ENCODE data around the gene VTCN1.

VTCN1 gene

DNA sequence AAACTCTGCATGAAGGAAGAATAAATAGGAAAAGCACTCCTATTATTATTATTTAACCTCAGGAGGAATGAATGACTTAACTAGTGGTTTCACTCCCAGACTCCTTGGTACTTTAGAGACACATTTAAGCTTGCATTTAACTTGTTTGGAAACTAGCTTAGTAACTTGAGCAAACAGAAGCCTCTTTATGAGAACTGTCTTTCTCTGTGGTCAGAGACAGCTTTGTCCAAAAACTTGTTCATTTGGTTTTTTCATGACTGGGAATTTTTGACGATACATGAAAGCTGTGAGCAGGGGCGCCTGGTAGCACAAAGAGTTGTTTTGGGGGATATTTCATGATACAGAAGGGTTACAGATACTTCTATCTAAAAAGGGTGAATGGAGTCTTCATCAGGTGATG lies 33.6 kb upstream of the VTCN1 start:
- Mint-ChIP-seq H3K4me3 (no peak overlapping the region), H3K27ac (no peak overlapping the region)
- TF ChIP-seq, protein P1, sequence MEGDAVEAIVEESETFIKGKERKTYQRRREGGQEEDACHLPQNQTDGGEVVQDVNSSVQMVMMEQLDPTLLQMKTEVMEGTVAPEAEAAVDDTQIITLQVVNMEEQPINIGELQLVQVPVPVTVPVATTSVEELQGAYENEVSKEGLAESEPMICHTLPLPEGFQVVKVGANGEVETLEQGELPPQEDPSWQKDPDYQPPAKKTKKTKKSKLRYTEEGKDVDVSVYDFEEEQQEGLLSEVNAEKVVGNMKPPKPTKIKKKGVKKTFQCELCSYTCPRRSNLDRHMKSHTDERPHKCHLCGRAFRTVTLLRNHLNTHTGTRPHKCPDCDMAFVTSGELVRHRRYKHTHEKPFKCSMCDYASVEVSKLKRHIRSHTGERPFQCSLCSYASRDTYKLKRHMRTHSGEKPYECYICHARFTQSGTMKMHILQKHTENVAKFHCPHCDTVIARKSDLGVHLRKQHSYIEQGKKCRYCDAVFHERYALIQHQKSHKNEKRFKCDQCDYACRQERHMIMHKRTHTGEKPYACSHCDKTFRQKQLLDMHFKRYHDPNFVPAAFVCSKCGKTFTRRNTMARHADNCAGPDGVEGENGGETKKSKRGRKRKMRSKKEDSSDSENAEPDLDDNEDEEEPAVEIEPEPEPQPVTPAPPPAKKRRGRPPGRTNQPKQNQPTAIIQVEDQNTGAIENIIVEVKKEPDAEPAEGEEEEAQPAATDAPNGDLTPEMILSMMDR (IDR thresholded peaks at IDR 0.05): no peak

DNA sequence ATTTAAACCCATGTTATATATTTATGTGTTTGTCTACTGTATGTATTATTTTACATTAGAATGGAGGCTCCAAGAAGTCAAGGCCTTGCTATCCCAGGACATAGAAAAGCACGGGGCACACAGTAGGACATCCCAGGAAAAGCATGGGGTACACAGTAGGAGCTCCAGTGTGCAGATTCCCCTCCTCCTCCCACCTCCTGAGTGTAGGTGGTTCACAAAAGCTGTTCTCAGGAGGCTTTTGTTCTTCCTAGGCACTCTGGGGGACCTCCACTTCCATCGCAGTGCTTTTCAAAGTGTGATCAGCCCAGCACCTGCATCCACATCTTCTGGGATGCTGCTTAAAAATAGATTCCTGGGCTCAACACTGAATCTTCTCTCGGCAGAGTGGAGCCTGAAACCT lies 30.8 kb upstream of the VTCN1 start:
- H3K4me1 Mint-ChIP-seq: peaks cover 13% of the 10 kb centered on the region
- H3K36me3 Mint-ChIP-seq (ENCODE audit: low read depth): no peaks in the 10 kb centered on the region
- no peak overlapping the region for H3K27ac Mint-ChIP-seq
- no peak overlapping the region for H3K4me3 Mint-ChIP-seq
- H3K9me3 Mint-ChIP-seq: no peaks in the 10 kb centered on the region
- no peak for DNase-seq
- peaks cover 17% of the 10 kb centered on the region for H3K27me3 Mint-ChIP-seq (ENCODE audit: low read depth, poor library complexity)
- TF ChIP-seq, protein P1 (IDR thresholded peaks at IDR 0.05): no peak

More for the DNA sequence above, 33.6 kb upstream of the VTCN1 start:
- H3K36me3 Mint-ChIP-seq (ENCODE audit: low read depth): no peaks in the 10 kb centered on the region
- peaks cover 13% of the 10 kb centered on the region for H3K27me3 Mint-ChIP-seq (ENCODE audit: low read depth, poor library complexity)
- DNase-seq: no peak
- no peaks in the 10 kb centered on the region for H3K4me1 Mint-ChIP-seq
- no peaks in the 10 kb centered on the region for H3K9me3 Mint-ChIP-seq

DNA sequence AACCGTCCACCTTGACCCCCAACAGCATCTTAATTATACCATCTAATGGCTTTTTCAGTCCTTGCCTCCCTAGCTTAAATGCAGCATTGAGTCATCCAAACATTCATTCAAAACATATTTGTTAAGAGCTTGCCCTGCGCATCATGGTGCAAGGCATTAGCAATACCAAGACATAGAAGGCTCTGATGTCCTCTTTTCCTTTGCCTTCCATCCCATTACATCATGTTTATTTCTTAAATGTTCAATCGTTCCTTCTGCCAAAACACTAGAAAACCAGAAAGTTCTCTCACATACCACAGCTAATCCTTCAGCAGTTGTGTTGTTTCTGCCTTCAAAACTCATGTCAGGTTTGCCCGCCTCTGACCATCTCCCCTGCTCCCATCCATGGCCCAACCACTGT lies 29.8 kb upstream of the VTCN1 start:
- peaks cover 11% of the 10 kb centered on the region for H3K27me3 Mint-ChIP-seq (ENCODE audit: low read depth, poor library complexity)
- DNase-seq: no peak
- peaks cover 13% of the 10 kb centered on the region for H3K4me1 Mint-ChIP-seq
- H3K36me3 Mint-ChIP-seq (ENCODE audit: low read depth): no peaks in the 10 kb centered on the region
- no peak overlapping the region for H3K27ac Mint-ChIP-seq
- no peaks in the 10 kb centered on the region for H3K9me3 Mint-ChIP-seq
- no peak overlapping the region for H3K4me3 Mint-ChIP-seq
- TF ChIP-seq, protein P1 (IDR thresholded peaks at IDR 0.05): no peak

DNA sequence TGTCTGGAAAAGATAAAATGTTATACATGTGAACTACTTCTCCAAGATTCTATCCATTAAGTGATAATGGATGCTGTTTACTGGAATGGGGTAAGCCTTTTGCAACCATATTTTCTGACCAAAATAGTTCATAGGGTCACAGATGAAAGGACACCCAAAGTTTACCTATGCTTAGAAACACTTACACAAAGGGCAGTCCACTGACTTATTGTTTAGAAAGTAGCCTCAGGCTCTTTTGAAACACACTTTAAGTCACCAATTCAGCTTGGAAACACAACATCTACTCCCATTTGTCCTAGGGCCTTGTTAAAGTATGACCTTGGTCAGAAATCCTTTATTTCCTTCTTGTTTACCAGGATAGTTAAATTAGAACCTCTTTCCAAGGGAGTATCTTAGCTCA lies 28.7 kb upstream of the VTCN1 start:
- Mint-ChIP-seq H3K27ac (no peak overlapping the region), H3K27me3 (ENCODE audit: low read depth, poor library complexity) (peaks cover 9% of the 10 kb centered on the region), H3K9me3 (no peaks in the 10 kb centered on the region), H3K4me3 (no peak overlapping the region), H3K36me3 (ENCODE audit: low read depth) (no peaks in the 10 kb centered on the region), H3K4me1 (peaks cover 13% of the 10 kb centered on the region)
- DNase-seq: no peak
- TF ChIP-seq, protein P1 (IDR thresholded peaks at IDR 0.05): no peak

DNA sequence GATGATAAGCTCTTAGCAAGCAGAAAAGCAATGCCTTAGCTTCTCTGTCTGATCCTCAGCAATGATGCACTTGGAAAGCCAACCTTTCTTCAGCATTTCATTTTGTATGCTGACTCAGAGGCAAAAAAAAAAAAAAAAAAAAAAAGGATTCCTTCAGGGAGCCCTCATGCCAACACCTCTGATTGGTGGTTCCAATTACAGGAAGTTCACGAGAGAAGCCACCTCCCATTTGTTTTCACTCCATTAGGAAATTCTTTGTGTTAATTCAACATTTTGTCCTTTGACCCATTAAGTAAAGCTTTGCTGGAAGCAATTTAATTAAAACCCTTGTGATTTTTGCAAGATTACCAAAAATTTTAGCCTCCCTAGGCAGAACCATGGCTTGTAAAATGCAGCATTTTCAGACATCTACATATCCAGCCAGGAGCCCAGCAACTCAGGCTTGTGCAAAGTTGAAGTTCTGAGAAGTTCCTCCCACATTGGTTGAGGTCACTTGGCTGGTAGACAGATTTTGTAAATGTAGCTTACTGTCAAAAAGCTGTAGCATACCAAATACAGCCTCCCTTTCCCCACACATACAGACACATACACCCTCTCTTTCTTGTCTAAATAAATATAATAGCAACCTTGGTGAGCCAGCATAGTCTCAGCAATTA lies 27.1 kb upstream of the VTCN1 start:
- peaks cover 15% of the 10 kb centered on the region for H3K27me3 Mint-ChIP-seq (ENCODE audit: low read depth, poor library complexity)
- no peak for DNase-seq
- no peaks in the 10 kb centered on the region for H3K36me3 Mint-ChIP-seq (ENCODE audit: low read depth)
- no peaks in the 10 kb centered on the region for H3K9me3 Mint-ChIP-seq
- TF ChIP-seq, protein P1 (IDR thresholded peaks at IDR 0.05): no peak
- H3K4me3 Mint-ChIP-seq: no peak overlapping the region
- peaks cover 16% of the 10 kb centered on the region for H3K4me1 Mint-ChIP-seq
- no peak overlapping the region for H3K27ac Mint-ChIP-seq

DNA sequence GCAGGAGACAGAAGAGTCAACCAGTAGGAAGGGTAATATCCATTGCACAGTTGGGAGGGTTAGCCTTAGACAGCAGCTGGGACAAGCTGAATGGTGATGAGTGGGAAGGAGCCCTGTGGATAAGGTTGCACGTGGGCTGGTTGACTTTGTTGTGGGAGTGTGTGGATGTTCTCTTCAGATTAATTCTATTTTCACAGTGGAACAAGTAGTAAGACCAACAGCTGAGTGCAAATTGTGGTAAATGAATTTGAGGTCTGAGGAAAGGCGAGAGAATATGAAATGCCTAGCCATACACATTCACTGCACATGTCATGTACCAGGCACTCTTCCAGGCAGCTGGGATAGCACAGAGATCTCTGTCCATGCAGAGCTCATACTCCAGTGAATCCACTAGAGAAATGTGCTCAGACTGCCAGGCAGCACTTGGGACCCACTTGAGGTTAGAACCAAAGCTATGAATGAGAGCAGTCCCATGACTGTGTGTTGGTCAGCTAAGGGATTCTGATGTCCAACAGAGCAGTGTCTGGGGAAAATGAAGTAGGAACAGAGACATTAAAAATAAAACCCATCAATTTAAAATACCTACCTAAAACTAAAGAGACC lies 25.2 kb upstream of the VTCN1 start:
- no peaks in the 10 kb centered on the region for H3K9me3 Mint-ChIP-seq
- peaks cover 26% of the 10 kb centered on the region for H3K4me1 Mint-ChIP-seq
- H3K27ac Mint-ChIP-seq: no peak overlapping the region
- H3K36me3 Mint-ChIP-seq (ENCODE audit: low read depth): no peaks in the 10 kb centered on the region
- TF ChIP-seq, protein P1 (IDR thresholded peaks at IDR 0.05): no peak
- no peak for DNase-seq
- no peak overlapping the region for H3K4me3 Mint-ChIP-seq
- peaks cover 17% of the 10 kb centered on the region for H3K27me3 Mint-ChIP-seq (ENCODE audit: low read depth, poor library complexity)
